Astrocyte (in vitro differentiated cells and primary cell): ENCODE results near the gene ABHD15.

Experiments used
- EZH2 ChIP-seq: IDR thresholded peaks from 2 replicates; pipeline ENCODE4 v1.6.1; 2012; ENCODE audit warnings: mild to moderate bottlenecking, low read length, inconsistent platforms; ENCODE audit not compliant: insufficient read depth
- TF ChIP-seq, protein P1 (sequence below): IDR thresholded peaks from 2 replicates; pipeline ENCODE4 v1.5.1; 2011; ENCODE audit warnings: low read depth, mild to moderate bottlenecking, inconsistent platforms, low read length, moderate library complexity; ENCODE audit not compliant: insufficient read depth

DNA sequence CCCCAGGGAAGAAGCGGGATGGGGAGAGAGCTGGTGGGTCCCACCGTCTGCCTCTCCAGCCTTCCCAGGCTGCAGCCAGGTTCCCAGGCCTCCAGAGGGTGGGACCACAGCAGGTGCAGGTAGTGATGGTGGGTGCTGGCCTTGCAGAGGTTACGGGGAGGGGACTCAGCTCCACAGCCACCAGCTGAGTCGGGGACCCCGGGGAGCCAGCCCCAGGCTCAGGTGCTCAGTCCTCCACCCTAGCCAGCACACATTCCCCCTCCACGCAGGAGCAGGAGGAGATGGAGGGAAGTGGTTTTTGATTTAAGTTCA is 6.7 kb upstream of the ABHD15 start:
- TF ChIP-seq, protein P1, sequence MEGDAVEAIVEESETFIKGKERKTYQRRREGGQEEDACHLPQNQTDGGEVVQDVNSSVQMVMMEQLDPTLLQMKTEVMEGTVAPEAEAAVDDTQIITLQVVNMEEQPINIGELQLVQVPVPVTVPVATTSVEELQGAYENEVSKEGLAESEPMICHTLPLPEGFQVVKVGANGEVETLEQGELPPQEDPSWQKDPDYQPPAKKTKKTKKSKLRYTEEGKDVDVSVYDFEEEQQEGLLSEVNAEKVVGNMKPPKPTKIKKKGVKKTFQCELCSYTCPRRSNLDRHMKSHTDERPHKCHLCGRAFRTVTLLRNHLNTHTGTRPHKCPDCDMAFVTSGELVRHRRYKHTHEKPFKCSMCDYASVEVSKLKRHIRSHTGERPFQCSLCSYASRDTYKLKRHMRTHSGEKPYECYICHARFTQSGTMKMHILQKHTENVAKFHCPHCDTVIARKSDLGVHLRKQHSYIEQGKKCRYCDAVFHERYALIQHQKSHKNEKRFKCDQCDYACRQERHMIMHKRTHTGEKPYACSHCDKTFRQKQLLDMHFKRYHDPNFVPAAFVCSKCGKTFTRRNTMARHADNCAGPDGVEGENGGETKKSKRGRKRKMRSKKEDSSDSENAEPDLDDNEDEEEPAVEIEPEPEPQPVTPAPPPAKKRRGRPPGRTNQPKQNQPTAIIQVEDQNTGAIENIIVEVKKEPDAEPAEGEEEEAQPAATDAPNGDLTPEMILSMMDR, result no peak
- TF ChIP-seq EZH2, result no peak
